Activated T-cell treated with anti-CD3 and anti-CD28 coated beads, Interleukin-2, amount 50 U/mL, for 4 hours (primary cell): ENCODE results near the gene ASPHD1. TPM values are rescaled to one million over a fixed set of nuclear protein-coding genes. Genes with fewer than 3 reads are reported as not detected.

Experiments used
- ATAC-seq, 2 donors: fragments of 200-7000 bp; cut with Tn5 transposase; one replicate each; pipeline ENCODE4 v1.10.0; 2021
- DNase-seq: peaks from one replicate; pipeline ENCODE4 v3.0.0-alpha.2; 2020
- H3K27me3 Mint-ChIP-seq: one replicate; pipeline ENCODE4 v1.8.0; 2021; ENCODE audit warnings: low read depth, mixed read lengths
- H3K36me3 Mint-ChIP-seq: one replicate; pipeline ENCODE4 v1.8.0; 2022; ENCODE audit warnings: mixed read lengths; ENCODE audit not compliant: insufficient read depth
- H3K4me1 Mint-ChIP-seq: one replicate; pipeline ENCODE4 v1.8.0; 2021; ENCODE audit warnings: low read depth, mixed read lengths
- H3K4me3 Mint-ChIP-seq: one replicate; pipeline ENCODE4 v1.8.0; 2021; ENCODE audit warnings: mild to moderate bottlenecking, moderate library complexity, mixed read lengths
- H3K9me3 Mint-ChIP-seq: one replicate; pipeline ENCODE4 v1.8.0; 2021; ENCODE audit warnings: mixed read lengths
- total RNA-seq, 3 donors: library from RNA; stranded (reverse); gene quantifications; one replicate each; pipeline ENCODE4 v1.2.1, GENCODE V29; 2021

The ASPHD1 gene
- total RNA-seq, 3 donors from 2014 or later, result 2.1 to 3.4 (median 3.2) TPM

GRCh38 chr16:29894352-29894751 is 5.9 kb upstream of the ASPHD1 start:
- peaks cover 30% of the 10 kb centered on the region for H3K27me3 Mint-ChIP-seq
- no peak for DNase-seq
- no peak for ATAC-seq
- no peaks in the 10 kb centered on the region for H3K4me1 Mint-ChIP-seq
- no peaks in the 10 kb centered on the region for H3K36me3 Mint-ChIP-seq
- no peak overlapping the region for H3K4me3 Mint-ChIP-seq
- no peaks in the 10 kb centered on the region for H3K9me3 Mint-ChIP-seq

GRCh38 chr16:29896841-29897240 is 3.4 kb upstream of the ASPHD1 start:
- Mint-ChIP-seq H3K4me1 (peaks cover 5% of the 10 kb centered on the region), H3K4me3 (no peak overlapping the region), H3K36me3 (no peaks in the 10 kb centered on the region), H3K9me3 (no peaks in the 10 kb centered on the region), H3K27me3 (peaks cover 38% of the 10 kb centered on the region)
- ATAC-seq (no peak), DNase-seq (no peak)

- no peaks in the 10 kb centered on the region for H3K36me3 Mint-ChIP-seq
- DNase-seq, result no peak
- H3K27me3 Mint-ChIP-seq, result peaks cover 38% of the 10 kb centered on the region
- no peak overlapping the region for H3K4me3 Mint-ChIP-seq
- H3K4me1 Mint-ChIP-seq, result peaks cover 5% of the 10 kb centered on the region
- ATAC-seq, result no peak
- no peaks in the 10 kb centered on the region for H3K9me3 Mint-ChIP-seq
Measured at GRCh38 chr16:29897333-29897732, 3.0 kb upstream of the ASPHD1 start.

GRCh38 chr16:29898135-29898803 is 2.0 kb upstream of the ASPHD1 start:
- Mint-ChIP-seq H3K4me3 (peak overlapping the region; percentile 4), H3K36me3 (no peaks in the 10 kb centered on the region), H3K27me3 (peaks cover 38% of the 10 kb centered on the region), H3K4me1 (peaks cover 5% of the 10 kb centered on the region), H3K9me3 (no peaks in the 10 kb centered on the region)
- DNase-seq (no peak), ATAC-seq (no peak)

GRCh38 chr16:29898804-29899515 is 1.3 kb upstream of the ASPHD1 start:
- H3K4me3 Mint-ChIP-seq, result peak overlapping the region; percentile 4
- no peak for ATAC-seq

GRCh38 chr16:29899516-29900101 is 679 bp upstream of the ASPHD1 start, which contains the start of gene SEZ6L2:
SEZ6L2 (minus strand) TSS chr16:29899550; CDS start chr16:29899019, 531 bp downstream.
- H3K36me3 Mint-ChIP-seq, result no peaks in the 10 kb centered on the region
- DNase-seq (peak; percentile 74), ATAC-seq (peak; percentile 2 to 12)
- H3K4me1 Mint-ChIP-seq, result peaks cover 8% of the 10 kb centered on the region
- peak within 1 kb of the TSS; percentile 81 for H3K4me3 Mint-ChIP-seq
- no peaks in the 10 kb centered on the region for H3K9me3 Mint-ChIP-seq
- H3K27me3 Mint-ChIP-seq, result peaks cover 38% of the 10 kb centered on the region

More at GRCh38 chr16:29898804-29899515, 1.3 kb upstream of the ASPHD1 start:
- Mint-ChIP-seq H3K27me3 (peaks cover 38% of the 10 kb centered on the region), H3K36me3 (no peaks in the 10 kb centered on the region), H3K4me1 (peaks cover 8% of the 10 kb centered on the region), H3K9me3 (no peaks in the 10 kb centered on the region)
- DNase-seq, result no peak

- ATAC-seq (no peak), DNase-seq (no peak)
- Mint-ChIP-seq H3K9me3 (no peaks in the 10 kb centered on the region), H3K4me3 (peak overlapping the region; percentile 81), H3K36me3 (no peaks in the 10 kb centered on the region), H3K4me1 (peaks cover 8% of the 10 kb centered on the region), H3K27me3 (peaks cover 30% of the 10 kb centered on the region)
Measured at GRCh38 chr16:29900888-29901606, 759 bp downstream of the ASPHD1 start.

- no peak for DNase-seq
- H3K36me3 Mint-ChIP-seq, result no peaks in the 10 kb centered on the region
- peaks cover 8% of the 10 kb centered on the region for H3K4me1 Mint-ChIP-seq
- H3K4me3 Mint-ChIP-seq, result no peak overlapping the region
- ATAC-seq, result no peak
- H3K27me3 Mint-ChIP-seq, result peaks cover 27% of the 10 kb centered on the region
- no peaks in the 10 kb centered on the region for H3K9me3 Mint-ChIP-seq
Measured at GRCh38 chr16:29901607-29901945, 1.3 kb downstream of the ASPHD1 start.

GRCh38 chr16:29903590-29903989 is 3.3 kb downstream of the ASPHD1 start:
- Mint-ChIP-seq H3K4me3 (no peak overlapping the region), H3K27me3 (peaks cover 12% of the 10 kb centered on the region)

GRCh38 chr16:29904947-29905346 is 4.7 kb downstream of the ASPHD1 start:
- Mint-ChIP-seq H3K4me3 (no peak overlapping the region), H3K4me1 (peaks cover 10% of the 10 kb centered on the region), H3K27me3 (peaks cover 3% of the 10 kb centered on the region), H3K9me3 (no peaks in the 10 kb centered on the region), H3K36me3 (peaks cover 7% of the 10 kb centered on the region)
- no peak for ATAC-seq
- no peak for DNase-seq

More at GRCh38 chr16:29903590-29903989, 3.3 kb downstream of the ASPHD1 start:
- peaks cover 8% of the 10 kb centered on the region for H3K4me1 Mint-ChIP-seq
- peaks cover 3% of the 10 kb centered on the region for H3K36me3 Mint-ChIP-seq
- no peak for DNase-seq
- ATAC-seq, result no peak
- H3K9me3 Mint-ChIP-seq, result no peaks in the 10 kb centered on the region

- DNase-seq (no peak), ATAC-seq (no peak)
- H3K9me3 Mint-ChIP-seq, result no peaks in the 10 kb centered on the region
Measured at GRCh38 chr16:29905668-29906067, 5.4 kb downstream of the ASPHD1 start.

GRCh38 chr16:29906520-29907244 is 6.4 kb downstream of the ASPHD1 start:
- Mint-ChIP-seq H3K36me3 (peaks cover 7% of the 10 kb centered on the region), H3K9me3 (no peaks in the 10 kb centered on the region), H3K4me3 (no peak overlapping the region), H3K4me1 (peaks cover 5% of the 10 kb centered on the region), H3K27me3 (no peaks in the 10 kb centered on the region)
- ATAC-seq (no peak), DNase-seq (no peak)

More at GRCh38 chr16:29905668-29906067, 5.4 kb downstream of the ASPHD1 start:
- Mint-ChIP-seq H3K4me3 (no peak overlapping the region), H3K27me3 (peaks cover 1% of the 10 kb centered on the region), H3K4me1 (peaks cover 7% of the 10 kb centered on the region), H3K36me3 (peaks cover 7% of the 10 kb centered on the region)

- no peak overlapping the region for H3K4me3 Mint-ChIP-seq
Measured at GRCh38 chr16:29907973-29908372, 7.7 kb downstream of the ASPHD1 start.

More at GRCh38 chr16:29907973-29908372, 7.7 kb downstream of the ASPHD1 start:
- Mint-ChIP-seq H3K9me3 (no peaks in the 10 kb centered on the region), H3K36me3 (peaks cover 10% of the 10 kb centered on the region), H3K4me1 (peaks cover 7% of the 10 kb centered on the region), H3K27me3 (no peaks in the 10 kb centered on the region)
- DNase-seq (no peak), ATAC-seq (no peak)
